ENCODE measurements around the gene COLQ. TPM values are rescaled to one million over a fixed set of nuclear protein-coding genes. Genes with fewer than 3 reads are reported as not detected.

Gene COLQ
- total and polyA plus RNA-seq, 11 donors = 2.1 to 33.0 (median 10.7) TPM

DNA sequence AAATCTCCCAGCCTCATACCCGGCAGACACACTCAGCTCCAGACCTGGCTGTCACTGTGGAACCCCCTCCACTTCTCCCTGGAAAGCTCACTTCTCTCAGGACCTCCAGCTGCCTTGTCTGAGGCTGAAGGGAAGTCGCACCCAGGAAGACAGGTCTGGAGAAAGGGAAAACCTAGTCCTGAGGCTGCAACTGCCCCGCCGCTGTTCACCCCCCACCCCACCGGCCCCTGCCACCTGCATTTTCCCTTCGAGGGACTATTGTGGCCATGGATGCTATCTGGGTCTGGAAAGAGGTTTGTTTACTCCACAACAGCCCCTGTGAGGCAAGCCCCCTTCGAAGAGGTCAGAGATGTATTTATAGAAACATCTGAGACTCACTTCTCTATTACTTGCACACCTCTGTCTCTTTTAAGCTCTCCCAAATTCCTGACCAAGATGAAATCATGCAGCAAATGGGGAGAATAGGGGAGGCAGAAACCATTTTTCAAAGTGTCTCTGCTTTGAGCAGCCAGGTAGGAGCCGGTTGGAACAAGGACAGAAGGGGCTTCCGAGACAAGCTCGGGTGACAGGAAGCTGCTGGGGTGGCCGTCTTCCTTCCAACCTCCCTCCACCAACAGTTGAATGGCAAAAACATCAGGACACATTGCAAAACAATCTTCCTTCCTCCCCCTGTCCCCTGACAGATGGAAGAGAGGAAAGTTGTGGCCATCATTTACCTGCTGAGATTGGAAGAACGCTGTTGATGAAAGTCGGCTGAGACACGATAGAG lies 518 bp downstream of the COLQ start:
- ATAC-seq (peak in 2 of 4 donors; percentile 15 to 23), DNase-seq (no peak)
- TF ChIP-seq, protein P1, sequence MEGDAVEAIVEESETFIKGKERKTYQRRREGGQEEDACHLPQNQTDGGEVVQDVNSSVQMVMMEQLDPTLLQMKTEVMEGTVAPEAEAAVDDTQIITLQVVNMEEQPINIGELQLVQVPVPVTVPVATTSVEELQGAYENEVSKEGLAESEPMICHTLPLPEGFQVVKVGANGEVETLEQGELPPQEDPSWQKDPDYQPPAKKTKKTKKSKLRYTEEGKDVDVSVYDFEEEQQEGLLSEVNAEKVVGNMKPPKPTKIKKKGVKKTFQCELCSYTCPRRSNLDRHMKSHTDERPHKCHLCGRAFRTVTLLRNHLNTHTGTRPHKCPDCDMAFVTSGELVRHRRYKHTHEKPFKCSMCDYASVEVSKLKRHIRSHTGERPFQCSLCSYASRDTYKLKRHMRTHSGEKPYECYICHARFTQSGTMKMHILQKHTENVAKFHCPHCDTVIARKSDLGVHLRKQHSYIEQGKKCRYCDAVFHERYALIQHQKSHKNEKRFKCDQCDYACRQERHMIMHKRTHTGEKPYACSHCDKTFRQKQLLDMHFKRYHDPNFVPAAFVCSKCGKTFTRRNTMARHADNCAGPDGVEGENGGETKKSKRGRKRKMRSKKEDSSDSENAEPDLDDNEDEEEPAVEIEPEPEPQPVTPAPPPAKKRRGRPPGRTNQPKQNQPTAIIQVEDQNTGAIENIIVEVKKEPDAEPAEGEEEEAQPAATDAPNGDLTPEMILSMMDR (IDR thresholded peaks at IDR 0.05) = no peak
- TF ChIP-seq POLR2A (IDR thresholded peaks at IDR 0.05) = no peak
- Histone ChIP-seq H3K4me1 (peaks cover 0 to 52% (median 13%) of the 10 kb centered on the region in 12 donors), H3K9me3 (no peaks in the 10 kb centered on the region), H3K27ac (peak overlapping the region in 10 of 12 donors; percentile 16 to 91 (median 81)), H3K36me3 (no peaks in the 10 kb centered on the region), H3K27me3 (no peaks in the 10 kb centered on the region), H3K4me3 (peak overlapping the region in 10 of 12 donors; percentile 9 to 57 (median 46))
- intact Hi-C loops (cut with DNase I) = no loop called here
- WGBS, 4 donors = 14 to 26% (median 21%) methylated on average over 14 of the region's 14 CpGs

DNA sequence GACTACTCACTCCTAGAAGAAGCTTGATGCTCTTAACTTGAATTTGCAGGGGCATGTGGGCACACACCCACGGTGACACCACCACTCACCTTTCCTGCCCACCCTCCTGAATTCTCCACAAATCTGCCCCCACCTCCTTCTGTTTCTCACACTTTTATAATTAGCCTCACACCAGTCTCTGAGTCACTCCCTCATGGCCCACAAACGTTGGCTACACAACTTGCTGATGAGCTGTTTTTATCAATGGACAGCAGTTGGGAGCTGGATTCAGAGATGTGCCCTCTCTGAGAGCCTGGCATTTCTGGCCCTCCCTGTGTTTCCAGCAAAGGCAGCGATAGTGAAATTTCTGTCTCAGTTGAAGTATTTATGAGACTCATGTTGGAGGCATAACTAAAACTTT lies 1.3 kb downstream of the COLQ start:
- H3K27me3 ChIP-seq = no peaks in the 10 kb centered on the region
- H3K4me1 ChIP-seq = peaks cover 0 to 54% (median 13%) of the 10 kb centered on the region in 12 donors
- DNase-seq (peak in 3 of 5 donors; percentile 29 to 55 (median 36)), ATAC-seq (peak; percentile 72 to 88 (median 84))
- H3K4me3 ChIP-seq = peak overlapping the region in 9 of 12 donors; percentile 31 to 57 (median 46)
- 24 to 41% (median 31%) methylated on average over 3 of the region's 3 CpGs for WGBS, 4 donors
- H3K36me3 ChIP-seq = no peaks in the 10 kb centered on the region
- intact Hi-C loops (cut with DNase I) = no loop called here
- TF ChIP-seq, protein P1 (IDR thresholded peaks at IDR 0.05) = no peak
- TF ChIP-seq POLR2A (IDR thresholded peaks at IDR 0.05) = peak in 1 of 2 donors; percentile 44
- H3K27ac ChIP-seq = peak overlapping the region in 11 of 12 donors; percentile 16 to 91 (median 81)
- H3K9me3 ChIP-seq = no peaks in the 10 kb centered on the region

DNA sequence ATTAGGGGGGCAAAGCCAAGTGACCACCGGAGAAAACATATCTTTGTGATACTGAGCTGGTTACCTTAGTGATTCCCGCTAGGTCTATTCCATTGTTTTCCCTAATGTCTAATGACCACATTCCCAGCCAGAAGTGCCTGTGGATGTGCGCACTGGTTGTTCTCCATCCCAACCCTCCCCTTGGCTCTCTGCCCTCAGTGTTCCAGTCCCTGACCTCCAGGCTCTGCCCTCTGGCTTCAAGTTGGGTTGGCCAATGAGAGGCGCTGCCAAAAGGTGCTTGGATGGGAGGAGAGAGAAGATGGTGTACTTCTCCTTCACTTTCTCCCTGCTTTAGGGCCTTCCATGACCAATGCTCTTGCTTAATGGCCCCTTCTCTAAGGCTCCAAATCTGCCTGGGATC lies 2.4 kb downstream of the COLQ start:
- Histone ChIP-seq H3K4me3 (no peak overlapping the region), H3K36me3 (no peaks in the 10 kb centered on the region), H3K9me3 (no peaks in the 10 kb centered on the region), H3K4me1 (peaks cover 0 to 61% (median 13%) of the 10 kb centered on the region in 12 donors), H3K27me3 (no peaks in the 10 kb centered on the region), H3K27ac (peak overlapping the region in 9 of 12 donors; percentile 2 to 91 (median 81))
- 66 to 74% (median 67%) methylated on average over 4 of the region's 4 CpGs for WGBS, 4 donors
- DNase-seq (peak; percentile 31 to 73 (median 66)), ATAC-seq (peak; percentile 55 to 67 (median 58))
- TF ChIP-seq, protein P1 (IDR thresholded peaks at IDR 0.05) = no peak
- TF ChIP-seq POLR2A (IDR thresholded peaks at IDR 0.05) = no peak
- intact Hi-C loops (cut with DNase I) = no loop called here

DNA sequence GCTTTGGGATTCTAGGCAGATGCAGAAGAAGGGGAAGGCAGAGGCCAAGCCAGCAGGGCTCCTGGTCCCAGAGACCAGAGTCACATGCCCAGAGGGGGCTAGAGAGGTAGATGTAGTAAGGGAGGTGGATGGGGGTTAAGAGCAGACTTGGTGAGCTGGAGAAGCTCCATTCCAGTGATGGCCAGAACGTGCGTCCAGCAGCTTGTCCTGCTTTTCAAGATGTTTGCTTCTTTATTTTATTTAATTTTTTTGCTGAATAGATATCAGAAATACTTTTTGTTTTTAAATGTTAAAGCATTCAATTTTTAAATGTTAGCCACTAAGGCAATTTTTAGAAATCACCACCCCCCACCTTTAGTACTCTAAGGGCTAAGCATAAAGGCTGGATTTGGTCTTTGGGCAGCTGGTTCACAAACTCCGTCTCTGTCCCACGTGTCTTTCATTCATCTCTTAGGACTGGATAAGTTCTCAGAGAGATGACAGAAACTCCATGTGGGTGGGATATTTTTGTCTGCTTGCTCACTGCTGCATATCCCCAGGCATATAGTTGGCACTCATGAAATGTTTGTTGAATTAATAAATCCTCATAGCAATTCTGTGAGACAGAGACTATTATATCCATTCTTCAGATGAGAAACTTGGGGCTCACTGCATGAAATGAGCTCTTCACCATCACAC lies 6.7 kb downstream of the COLQ start:
- H3K4me1 ChIP-seq = peaks cover 0 to 46% (median 13%) of the 10 kb centered on the region in 12 donors
- H3K27me3 ChIP-seq = no peaks in the 10 kb centered on the region
- no peaks in the 10 kb centered on the region for H3K36me3 ChIP-seq
- no peaks in the 10 kb centered on the region for H3K9me3 ChIP-seq
- ATAC-seq = peak in 1 of 4 donors; percentile 24
- intact Hi-C loops (cut with DNase I) = no loop called here
- no peak for DNase-seq
- WGBS, 4 donors = 51 to 76% (median 63%) methylated on average over 4 of the region's 4 CpGs
- no peak overlapping the region for H3K27ac ChIP-seq
- TF ChIP-seq POLR2A (IDR thresholded peaks at IDR 0.05) = no peak
- TF ChIP-seq, protein P1 (IDR thresholded peaks at IDR 0.05) = no peak
- H3K4me3 ChIP-seq = no peak overlapping the region

Measured in heart left ventricle (tissue), 16 donors.